Neutrophil (primary cell): ENCODE data around the gene RHOT1.

Source experiments
- H3K27ac ChIP-seq: fragments of 200-600 bp; sonication (generic); 2 replicates; pipeline ENCODE4 v1.5.1; 2016; ENCODE audit warnings: mild to moderate bottlenecking, moderate library complexity
- H3K27me3 ChIP-seq: fragments of 200-600 bp; sonication (generic); 2 replicates; pipeline ENCODE4 v1.6.0; 2016; ENCODE audit warnings: mild to moderate bottlenecking
- H3K36me3 ChIP-seq: fragments of 200-600 bp; sonication (generic); 2 replicates; pipeline ENCODE4 v1.5.1; 2017
- H3K4me1 ChIP-seq, 2 experiments: fragments of 200-600 bp in 1 of 2; sonication (generic) in 1 of 2; 1 replicate in 1 of 2; 2 replicates in 1 of 2; pipeline versions ENCODE4 v1.5.1 to v1.6.1; 2013 to 2016; ENCODE audit warnings: low read depth in 1 of 2, low read length in 1 of 2, mild to moderate bottlenecking in 1 of 2, moderate library complexity in 1 of 2; ENCODE audit not compliant: control insufficient read depth in 1 of 2, insufficient read depth in 1 of 2
- H3K4me3 ChIP-seq, 2 experiments: fragments of 200-600 bp in 1 of 2; sonication (generic) in 1 of 2; 1 replicate in 1 of 2; 2 replicates in 1 of 2; pipeline ENCODE4 v1.5.1; 2013 to 2016; ENCODE audit warnings: low read depth in 1 of 2, low read length in 1 of 2, mild to moderate bottlenecking in 1 of 2, moderate library complexity in 1 of 2
- H3K9me3 ChIP-seq: fragments of 200-600 bp; sonication (generic); 2 replicates; pipeline ENCODE4 v1.5.1; 2016
- CTCF ChIP-seq: fragments of 200-600 bp; sonication (generic); IDR thresholded peaks from 2 replicates; pipeline ENCODE4 v1.5.1; 2016; ENCODE audit warnings: antibody characterized with exemption

Gene RHOT1

GRCh38 chr17:32120141-32120540 is 22.2 kb upstream of the RHOT1 start:
- no peak for TF ChIP-seq CTCF
- no peak overlapping the region for H3K27ac ChIP-seq
- H3K36me3 ChIP-seq: no peaks in the 10 kb centered on the region
- no peaks in the 10 kb centered on the region for H3K4me1 ChIP-seq
- no peaks in the 10 kb centered on the region for H3K27me3 ChIP-seq
- H3K9me3 ChIP-seq: no peaks in the 10 kb centered on the region
- H3K4me3 ChIP-seq: no peak overlapping the region

- TF ChIP-seq CTCF: no peak
- Histone ChIP-seq H3K27me3 (no peaks in the 10 kb centered on the region), H3K27ac (no peak overlapping the region), H3K4me3 (no peak overlapping the region), H3K9me3 (no peaks in the 10 kb centered on the region), H3K36me3 (no peaks in the 10 kb centered on the region), H3K4me1 (no peaks in the 10 kb centered on the region)
Measured at GRCh38 chr17:32120716-32121115, 21.6 kb upstream of the RHOT1 start.

GRCh38 chr17:32123782-32124181 is 18.5 kb upstream of the RHOT1 start:
- no peaks in the 10 kb centered on the region for H3K9me3 ChIP-seq
- no peak overlapping the region for H3K27ac ChIP-seq
- H3K4me1 ChIP-seq: peaks cover 5 to 14% of the 10 kb centered on the region in 2 experiments
- H3K36me3 ChIP-seq: no peaks in the 10 kb centered on the region
- H3K4me3 ChIP-seq: no peak overlapping the region
- H3K27me3 ChIP-seq: no peaks in the 10 kb centered on the region
- TF ChIP-seq CTCF: no peak

GRCh38 chr17:32124985-32125847 is 17.1 kb upstream of the RHOT1 start:
- Histone ChIP-seq H3K9me3 (no peaks in the 10 kb centered on the region), H3K27ac (no peak overlapping the region), H3K4me1 (peaks cover 5 to 14% of the 10 kb centered on the region in 2 experiments), H3K4me3 (no peak overlapping the region), H3K36me3 (no peaks in the 10 kb centered on the region), H3K27me3 (no peaks in the 10 kb centered on the region)
- no peak for TF ChIP-seq CTCF

- no peak for TF ChIP-seq CTCF
- no peak overlapping the region for H3K4me3 ChIP-seq
- peaks cover 5 to 14% of the 10 kb centered on the region in 2 experiments for H3K4me1 ChIP-seq
- H3K9me3 ChIP-seq: no peaks in the 10 kb centered on the region
- H3K27me3 ChIP-seq: no peaks in the 10 kb centered on the region
- no peak overlapping the region for H3K27ac ChIP-seq
- H3K36me3 ChIP-seq: no peaks in the 10 kb centered on the region
Measured at GRCh38 chr17:32125848-32126153, 16.5 kb upstream of the RHOT1 start.
